HCT116 (cell line): ENCODE results near the gene CGB1.

Experiments used
- EGR1 ChIP-seq: IDR thresholded peaks from 2 replicates; pipeline ENCODE4 v1.6.1; 2012; ENCODE audit warnings: low read depth
- EZH2 ChIP-seq: fragments of 200-600 bp; sonication (generic); IDR thresholded peaks from 2 replicates; pipeline ENCODE4 v1.6.1; 2017; ENCODE audit warnings: antibody characterized with exemption, mixed run types
- EZH2phosphoT487 ChIP-seq: fragments of 200-600 bp; IDR thresholded peaks from 2 replicates; pipeline ENCODE4 v1.6.1; 2018; ENCODE audit warnings: antibody characterized with exemption, borderline replicate concordance
- POLR2A ChIP-seq: IDR thresholded peaks from 2 replicates; pipeline ENCODE4 v1.7.0; 2011; ENCODE audit warnings: borderline replicate concordance; ENCODE audit not compliant: insufficient read depth, insufficient read length; ENCODE audit errors: extremely low read depth
- POLR2AphosphoS5 ChIP-seq: IDR thresholded peaks from 2 replicates; pipeline ENCODE4 v1.6.1; 2011; ENCODE audit warnings: mild to moderate bottlenecking, low read depth, low read length, moderate library complexity
- RAD21 ChIP-seq: IDR thresholded peaks from 2 replicates; pipeline ENCODE4 v1.6.1; 2012; ENCODE audit warnings: low read depth, mild to moderate bottlenecking
- TF ChIP-seq, protein P1 (sequence below), 3 experiments: fragments of 200-600 bp in 1 of 3; sonication (generic) in 1 of 3; IDR thresholded peaks in 2 of 3; conservative IDR thresholded peaks in 1 of 3; 2 replicates each; pipeline ENCODE4 v1.5.1; 2012 to 2017; ENCODE audit warnings: low read depth in 2 of 3, low read length in 2 of 3, antibody characterized with exemption in 1 of 3, borderline replicate concordance in 1 of 3, control low read depth in 1 of 3, mild to moderate bottlenecking in 1 of 3, mixed read lengths in 1 of 3, mixed run types in 1 of 3, moderate library complexity in 1 of 3; ENCODE audit not compliant: insufficient read depth in 1 of 3
- TF ChIP-seq, protein P2 (sequence below): IDR thresholded peaks from 2 replicates; pipeline ENCODE4 v1.6.1; 2012
- TF ChIP-seq, protein P3 (sequence below): IDR thresholded peaks from 2 replicates; pipeline ENCODE4 v1.6.1; 2012

DNA sequence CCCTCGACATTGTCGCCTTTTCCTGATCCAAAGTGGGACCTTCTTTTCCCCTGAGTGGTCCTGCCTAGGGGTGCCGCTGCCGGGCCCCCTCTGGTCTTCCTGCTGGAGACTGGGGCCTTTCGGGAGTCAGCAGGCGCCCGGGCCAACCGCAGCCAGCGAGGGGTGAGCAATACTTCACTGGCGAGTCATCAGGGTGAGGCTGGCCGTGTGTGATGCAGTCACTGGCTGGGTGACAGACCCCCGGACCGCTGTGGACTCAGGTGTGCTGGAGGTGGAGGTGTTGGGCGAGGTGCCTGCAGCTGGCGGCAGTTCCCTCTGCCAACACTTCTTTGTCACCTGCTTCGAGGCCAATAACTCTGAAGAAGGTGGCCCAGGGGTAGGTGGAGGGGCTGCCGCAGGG is 5.5 kb upstream of the CGB1 start:
- TF ChIP-seq EZH2 (no peak), EGR1 (no peak), EZH2phosphoT487 (no peak), RAD21 (no peak), POLR2A (no peak), POLR2AphosphoS5 (0 out of 2 replicates have a peak, but pooled peaks have one; percentile 16)
- TF ChIP-seq, protein P1, sequence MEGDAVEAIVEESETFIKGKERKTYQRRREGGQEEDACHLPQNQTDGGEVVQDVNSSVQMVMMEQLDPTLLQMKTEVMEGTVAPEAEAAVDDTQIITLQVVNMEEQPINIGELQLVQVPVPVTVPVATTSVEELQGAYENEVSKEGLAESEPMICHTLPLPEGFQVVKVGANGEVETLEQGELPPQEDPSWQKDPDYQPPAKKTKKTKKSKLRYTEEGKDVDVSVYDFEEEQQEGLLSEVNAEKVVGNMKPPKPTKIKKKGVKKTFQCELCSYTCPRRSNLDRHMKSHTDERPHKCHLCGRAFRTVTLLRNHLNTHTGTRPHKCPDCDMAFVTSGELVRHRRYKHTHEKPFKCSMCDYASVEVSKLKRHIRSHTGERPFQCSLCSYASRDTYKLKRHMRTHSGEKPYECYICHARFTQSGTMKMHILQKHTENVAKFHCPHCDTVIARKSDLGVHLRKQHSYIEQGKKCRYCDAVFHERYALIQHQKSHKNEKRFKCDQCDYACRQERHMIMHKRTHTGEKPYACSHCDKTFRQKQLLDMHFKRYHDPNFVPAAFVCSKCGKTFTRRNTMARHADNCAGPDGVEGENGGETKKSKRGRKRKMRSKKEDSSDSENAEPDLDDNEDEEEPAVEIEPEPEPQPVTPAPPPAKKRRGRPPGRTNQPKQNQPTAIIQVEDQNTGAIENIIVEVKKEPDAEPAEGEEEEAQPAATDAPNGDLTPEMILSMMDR (IDR thresholded peaks at IDR 0.05 in 2 of 3, conservative IDR thresholded peaks at IDR 0.05 in 1 of 3; ENCODE audit: borderline replicate concordance in 1 of 3, insufficient read depth in 1 of 3, low read depth in 2 of 3, low read length in 2 of 3) = no peak
- TF ChIP-seq, protein P2, sequence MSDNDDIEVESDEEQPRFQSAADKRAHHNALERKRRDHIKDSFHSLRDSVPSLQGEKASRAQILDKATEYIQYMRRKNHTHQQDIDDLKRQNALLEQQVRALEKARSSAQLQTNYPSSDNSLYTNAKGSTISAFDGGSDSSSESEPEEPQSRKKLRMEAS = peak; percentile 59
- TF ChIP-seq, protein P3, sequence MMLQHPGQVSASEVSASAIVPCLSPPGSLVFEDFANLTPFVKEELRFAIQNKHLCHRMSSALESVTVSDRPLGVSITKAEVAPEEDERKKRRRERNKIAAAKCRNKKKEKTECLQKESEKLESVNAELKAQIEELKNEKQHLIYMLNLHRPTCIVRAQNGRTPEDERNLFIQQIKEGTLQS = no peak
